HG03469 (cell line): ENCODE measurements around the gene SFT2D3.

Experiments used
- ATAC-seq: cut with Tn5 transposase; IDR thresholded peaks from one replicate; pipeline ENCODE4 v1.9.1; 2021; ENCODE audit warnings: mild to moderate bottlenecking, moderate library complexity, moderate number of reproducible peaks; ENCODE audit not compliant: unreplicated experiment

SFT2D3 gene

DNA sequence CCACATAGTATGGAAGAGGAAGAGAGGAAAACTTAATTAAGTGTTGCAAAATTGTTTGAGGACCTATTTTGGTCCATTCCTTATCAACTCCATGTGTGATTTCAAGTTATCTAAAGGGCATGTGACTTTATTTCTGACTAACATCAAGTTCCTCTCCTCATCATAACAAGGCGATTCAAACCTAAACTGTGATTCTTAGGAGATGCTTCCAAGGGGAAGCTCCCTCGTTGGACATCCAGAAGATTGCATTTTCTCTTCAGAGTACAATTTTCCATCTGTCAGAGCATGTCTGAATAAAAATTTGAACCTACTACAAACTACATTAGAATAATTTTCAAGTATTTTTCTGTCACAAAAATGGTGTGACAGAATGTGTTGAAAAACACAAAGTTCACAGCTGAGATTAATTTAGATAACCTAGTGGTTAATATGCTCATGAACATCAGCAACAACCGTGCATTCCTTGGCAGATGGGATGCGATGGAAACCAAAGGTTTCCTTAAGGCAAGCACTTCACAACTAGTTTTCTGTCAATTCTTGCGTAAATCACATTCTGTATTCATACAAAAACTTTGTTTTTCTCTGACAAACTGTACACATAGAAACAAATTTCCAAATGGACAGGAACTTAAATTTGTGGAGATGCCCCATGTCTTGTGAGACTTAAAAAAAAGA lies 4.2 kb downstream of the SFT2D3 start:
- ATAC-seq = no peak

DNA sequence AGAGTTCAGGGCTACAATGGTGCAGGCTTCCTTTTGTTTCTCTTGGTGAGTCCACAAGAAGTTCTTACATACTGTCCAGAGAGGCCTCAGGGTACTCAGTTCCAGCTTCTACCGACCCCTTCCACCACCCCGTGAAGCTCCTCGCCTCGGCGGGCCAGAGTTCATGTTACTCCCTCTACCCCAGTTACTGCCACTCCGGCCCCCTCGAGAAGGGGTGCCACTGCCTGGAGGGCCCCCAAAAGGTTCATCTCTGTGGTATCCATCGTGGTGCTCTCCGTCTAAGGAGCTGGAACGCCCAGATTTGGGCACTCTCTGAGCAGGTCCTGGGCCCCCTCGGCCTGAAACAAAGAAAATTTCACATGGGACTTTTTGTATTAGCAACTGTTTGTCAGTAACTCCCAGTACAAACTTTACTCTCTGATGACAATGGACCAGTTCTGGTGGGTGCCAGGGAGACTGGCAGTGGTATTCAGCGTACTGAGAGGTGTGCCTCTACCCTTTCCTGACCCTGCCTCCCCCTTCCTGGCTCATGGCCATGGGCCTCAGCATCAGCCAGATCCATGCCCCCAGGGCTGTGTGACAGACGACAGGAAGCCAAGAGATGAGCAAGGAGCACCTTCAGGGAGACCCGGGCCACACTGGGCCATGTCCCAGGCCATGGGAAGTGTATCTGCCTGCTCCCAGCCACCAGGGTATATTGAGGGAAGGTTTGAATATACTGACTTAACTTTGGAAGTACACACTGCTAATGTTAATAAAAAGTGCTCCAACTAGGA lies 5.1 kb downstream of the SFT2D3 start:
- no peak for ATAC-seq

DNA sequence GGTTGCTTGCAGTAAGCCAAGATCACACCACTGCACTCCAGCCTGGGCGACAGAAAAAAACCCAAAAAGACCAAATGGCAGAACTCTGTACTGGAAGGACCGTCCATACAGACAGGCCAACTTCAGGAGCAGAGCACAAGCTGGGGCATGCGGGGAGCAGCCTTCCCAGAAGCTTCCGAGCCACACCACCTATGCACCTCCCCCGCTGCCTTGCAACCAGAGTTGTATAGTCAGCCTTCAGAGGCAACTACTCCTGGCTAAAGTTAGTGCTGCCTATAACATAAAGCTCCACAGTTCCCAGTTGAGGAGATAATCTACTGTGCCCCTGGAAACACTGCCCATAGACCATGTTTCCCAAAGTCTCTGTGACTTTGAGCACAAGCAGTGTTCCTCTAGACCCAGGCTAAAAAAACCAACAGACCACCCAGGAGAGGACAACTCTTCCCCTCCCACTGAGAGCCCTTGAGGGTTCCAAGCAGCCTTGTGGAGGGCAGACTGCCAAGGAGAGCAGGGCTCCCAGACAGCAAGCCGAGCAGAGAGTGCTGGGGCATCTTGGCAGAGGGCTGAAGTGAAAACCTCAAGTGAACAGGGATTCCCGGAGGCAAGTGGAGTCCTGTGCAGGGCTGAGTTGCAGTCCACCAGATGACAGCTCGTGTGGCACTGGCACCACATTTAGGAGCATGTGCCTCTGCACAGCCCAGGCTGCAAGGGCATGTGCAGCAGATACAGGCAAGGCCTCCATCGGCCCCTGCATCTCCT lies 6.8 kb downstream of the SFT2D3 start:
- ATAC-seq = no peak

DNA sequence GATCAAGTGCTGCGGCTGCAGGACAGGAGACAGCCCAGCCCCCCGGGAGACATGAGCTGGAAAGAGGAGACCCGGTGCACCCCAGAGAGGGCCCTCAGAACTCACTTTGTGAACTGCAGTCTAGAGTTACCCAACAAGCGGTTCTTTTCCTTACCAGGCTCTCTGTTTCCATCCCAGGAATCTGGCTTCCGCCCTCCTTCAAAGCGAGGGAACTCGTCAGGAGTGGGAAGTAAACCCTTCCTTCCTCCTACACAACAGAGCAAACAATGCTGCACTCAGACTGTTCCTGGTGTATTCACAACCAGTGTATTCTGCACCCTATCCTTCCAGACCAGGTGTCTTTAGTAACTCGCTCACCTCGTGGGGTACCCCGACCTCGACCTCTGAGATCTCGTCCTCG lies 8.0 kb downstream of the SFT2D3 start:
- no peak for ATAC-seq

DNA sequence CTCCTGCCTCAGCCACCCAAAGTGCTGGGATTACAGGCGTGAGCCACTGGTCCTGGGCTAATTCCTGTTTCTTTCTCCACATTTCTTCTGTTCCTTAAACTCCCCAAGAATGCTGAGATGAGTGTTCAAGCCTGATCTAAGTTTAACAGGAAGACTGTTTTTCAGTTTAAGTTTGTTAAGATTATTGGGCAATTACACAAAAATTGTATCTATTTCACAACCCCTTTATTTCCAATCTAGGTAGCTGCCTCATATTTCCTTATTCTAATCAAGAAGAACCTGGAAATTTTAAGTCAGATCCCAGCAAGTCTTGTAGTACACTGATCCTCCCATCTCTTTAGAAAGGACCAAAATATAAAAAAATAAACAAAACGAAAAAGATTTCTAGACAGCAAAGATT lies 11.7 kb downstream of the SFT2D3 start:
- ATAC-seq = no peak

DNA sequence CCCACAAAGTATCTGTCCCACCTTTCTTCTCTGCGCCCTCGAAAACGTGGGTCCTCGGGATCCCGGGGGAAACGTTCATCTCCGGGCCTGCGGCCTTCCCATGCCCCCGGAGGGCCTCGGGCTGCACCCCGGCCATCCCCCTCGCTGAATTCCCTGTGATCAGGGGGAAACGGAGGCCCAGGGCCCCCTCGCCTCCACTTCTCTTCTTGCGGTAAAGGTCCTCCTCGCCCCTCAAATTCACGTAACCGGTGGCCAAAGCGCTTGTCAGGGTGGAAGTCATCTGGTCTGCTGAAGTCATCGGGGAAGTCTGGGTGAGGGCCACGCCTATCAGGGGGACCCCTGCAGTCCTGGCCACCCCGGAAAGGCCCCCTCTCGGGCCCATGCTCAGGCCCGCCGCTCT lies 12.3 kb downstream of the SFT2D3 start:
- no peak for ATAC-seq

DNA sequence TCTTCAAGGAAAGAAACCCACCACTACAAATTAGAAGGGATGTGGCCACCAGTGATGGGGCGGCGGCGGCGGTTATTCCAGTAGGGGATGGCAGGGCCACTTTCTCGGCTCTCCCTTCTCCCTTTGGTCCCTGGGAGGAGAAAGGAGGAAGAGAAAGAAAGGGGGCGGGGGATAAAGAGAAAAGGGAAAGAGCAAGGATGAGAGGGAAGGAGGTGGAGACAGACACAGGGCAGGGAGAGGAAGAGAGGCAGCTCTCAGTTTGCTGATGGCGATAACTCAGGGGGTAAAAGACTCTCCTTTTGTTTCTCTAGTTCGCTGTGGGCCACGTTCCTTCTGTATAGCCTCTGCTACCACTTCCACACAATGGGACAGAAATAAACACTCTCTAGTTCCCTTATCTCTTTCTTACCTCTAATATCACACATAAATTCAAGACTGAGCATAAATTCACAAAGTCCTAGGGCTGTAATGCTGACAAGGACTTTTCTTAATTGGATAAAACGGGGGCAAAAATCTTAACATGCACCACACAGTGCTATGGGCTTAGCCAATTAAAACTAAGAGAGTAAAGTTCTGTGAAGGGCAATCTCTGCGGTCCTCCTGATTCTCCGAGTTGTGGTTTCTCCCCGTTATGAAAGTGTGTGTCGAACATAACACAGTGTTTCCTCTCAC lies 14.6 kb downstream of the SFT2D3 start:
- ATAC-seq = no peak

DNA sequence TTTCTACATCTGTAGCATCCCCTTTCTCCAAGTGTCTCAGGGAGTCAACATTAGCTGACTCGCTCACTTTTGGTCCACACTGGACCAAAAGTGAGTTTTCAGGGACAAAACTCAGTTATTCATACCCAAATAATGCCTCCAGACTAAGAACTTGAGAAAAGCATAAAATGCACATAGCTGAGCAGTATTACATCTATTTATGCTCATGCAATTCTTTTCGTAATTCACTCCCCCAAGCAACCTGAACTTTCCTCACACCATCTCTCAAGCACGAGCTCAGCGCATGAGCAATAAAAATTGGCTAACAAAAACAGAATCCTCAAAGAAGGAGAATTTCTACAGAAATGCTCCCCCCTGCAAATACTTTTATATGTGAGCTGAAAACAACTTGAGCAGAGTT lies 17.0 kb downstream of the SFT2D3 start:
- no peak for ATAC-seq

DNA sequence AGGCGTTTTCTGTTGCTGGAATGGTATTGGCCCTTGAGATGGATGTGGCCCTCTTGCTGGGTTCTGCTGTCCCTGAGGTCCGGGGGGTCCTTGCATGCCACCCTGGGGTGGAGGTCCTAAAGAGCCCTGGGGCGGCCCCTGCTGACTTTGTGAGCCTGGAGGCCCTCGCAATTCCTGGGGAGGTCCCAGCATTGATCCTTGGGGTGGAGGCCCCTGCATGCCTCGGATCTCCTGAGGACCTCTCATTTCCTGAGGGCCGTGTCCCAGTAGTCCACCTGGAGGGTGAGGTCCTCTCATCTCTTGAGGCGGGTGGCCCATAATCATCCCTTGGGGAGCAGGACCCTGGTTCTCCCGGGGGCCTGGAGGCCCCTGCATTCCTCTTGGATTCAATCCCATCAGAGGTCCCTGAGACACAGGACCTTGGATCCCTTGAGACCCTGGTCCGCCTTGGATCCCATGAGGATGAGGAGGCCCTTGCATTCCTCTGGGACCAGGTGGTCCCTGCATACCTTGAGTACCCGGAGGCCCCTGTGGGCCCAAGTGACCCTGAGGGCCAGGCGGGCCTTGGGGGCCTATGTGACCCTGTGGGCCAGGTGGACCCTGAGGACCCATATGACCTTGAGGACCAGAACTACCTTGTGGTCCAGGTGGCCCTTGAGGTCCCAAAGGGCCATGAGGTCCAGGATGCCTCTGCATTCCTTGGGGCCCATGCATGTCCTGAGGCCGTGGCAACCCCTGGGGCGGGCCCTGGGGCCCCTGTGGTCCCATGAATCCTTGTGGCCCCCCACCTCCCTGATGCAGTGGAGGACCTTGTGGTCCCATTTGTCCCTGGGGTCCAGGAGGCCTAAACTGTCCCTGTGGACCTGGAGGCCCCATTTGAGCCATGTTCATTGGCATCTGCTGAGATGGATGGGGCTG lies 18.3 kb downstream of the SFT2D3 start:
- no peak for ATAC-seq

DNA sequence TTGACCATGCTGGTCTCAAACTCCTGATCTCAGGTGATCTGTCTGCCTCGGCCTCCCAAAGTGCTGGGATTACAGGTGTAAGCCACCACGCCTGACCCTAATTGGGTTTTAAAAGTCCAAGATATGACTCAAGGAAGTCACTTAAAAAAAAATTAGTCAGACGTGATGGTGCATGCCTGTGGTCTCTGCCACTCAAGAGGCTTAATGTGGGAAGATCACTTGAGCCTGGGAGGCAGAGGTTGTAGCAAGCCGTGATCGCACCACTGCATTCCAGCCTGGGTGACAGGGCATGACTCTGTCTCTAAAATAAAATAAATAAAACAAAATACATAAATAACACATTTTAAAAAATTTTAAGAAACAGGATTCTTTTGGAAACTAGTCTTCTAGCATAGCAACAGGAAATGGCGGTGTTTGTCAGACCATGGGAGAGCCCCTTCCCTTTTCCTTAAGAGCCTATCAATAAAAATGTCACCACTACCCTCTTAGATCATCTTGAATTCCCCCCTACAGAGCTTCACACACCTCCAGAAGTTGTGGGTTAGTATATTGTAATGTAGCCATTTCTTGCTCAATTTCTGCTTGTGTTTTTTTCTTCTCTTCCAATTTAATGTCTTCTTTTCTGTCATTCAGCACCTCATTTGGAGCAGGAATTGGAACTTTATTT lies 20.1 kb downstream of the SFT2D3 start:
- no peak for ATAC-seq

DNA sequence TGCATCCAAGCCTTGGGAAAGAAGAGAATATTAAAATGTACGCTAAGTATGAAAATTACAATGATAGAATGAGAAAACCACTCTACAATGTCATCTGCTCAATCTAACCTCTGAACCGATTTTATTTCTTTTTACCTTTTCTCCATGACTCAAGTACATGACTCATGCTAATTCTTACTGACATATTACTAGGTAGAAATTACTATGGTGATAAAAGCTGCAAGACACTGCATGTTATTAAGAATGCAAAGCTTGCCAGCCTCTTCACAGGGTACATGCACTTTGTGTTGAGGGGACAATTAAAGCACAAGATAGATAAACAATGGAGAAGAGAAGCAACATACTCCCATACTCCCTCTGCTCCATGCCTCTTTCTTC lies 20.7 kb downstream of the SFT2D3 start:
- no peak for ATAC-seq

DNA sequence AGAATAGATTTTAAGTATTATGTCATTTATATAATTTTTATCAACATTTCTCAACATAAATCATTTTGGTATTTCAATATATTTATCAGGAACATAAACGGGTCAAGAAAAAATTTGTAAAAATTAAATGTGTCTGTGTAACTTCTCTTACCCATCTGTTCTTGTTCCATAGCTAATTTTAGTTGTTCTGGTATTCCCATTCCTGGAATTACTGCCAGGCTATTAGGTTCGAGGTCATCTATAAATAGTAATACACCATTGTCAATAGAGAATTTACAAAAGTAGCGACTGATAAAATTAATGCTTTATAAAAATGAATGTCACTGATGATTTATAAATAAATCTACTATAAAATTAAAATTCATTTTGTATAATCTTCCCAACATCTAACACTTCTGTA lies 21.5 kb downstream of the SFT2D3 start:
- no peak for ATAC-seq

DNA sequence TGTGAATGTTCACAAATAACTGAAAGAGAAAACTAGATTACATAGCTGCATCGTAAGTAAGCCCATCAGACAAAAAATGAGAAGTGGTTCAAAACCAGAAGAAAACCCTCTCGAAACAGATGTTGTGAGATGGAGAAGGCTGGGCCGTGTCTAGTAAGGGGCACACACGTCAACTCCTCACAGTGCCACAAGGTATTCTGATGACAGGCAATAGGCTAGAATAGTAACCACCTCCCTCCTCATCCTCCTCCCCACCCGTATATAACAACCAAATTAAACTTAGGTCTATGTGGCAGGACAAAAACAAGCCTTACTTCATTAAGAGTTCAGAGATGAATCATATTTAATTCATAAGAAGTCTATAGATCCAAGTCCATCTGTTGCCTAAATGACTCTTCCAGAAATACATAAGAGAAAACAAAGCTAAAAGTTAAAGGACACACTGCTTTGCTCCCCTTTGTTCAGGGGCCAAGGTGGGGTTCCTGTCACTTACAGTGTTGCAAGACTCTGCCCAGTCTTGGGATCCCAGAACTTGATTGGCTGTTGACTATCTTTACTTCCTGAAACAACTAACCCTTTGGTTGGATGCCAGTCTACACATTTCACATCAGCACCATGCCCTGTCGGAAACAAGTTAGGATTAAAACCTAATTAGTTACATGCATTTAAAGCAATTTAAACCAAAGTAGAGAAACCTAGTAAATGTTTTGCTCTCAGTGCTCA lies 25.0 kb downstream of the SFT2D3 start:
- ATAC-seq = no peak

DNA sequence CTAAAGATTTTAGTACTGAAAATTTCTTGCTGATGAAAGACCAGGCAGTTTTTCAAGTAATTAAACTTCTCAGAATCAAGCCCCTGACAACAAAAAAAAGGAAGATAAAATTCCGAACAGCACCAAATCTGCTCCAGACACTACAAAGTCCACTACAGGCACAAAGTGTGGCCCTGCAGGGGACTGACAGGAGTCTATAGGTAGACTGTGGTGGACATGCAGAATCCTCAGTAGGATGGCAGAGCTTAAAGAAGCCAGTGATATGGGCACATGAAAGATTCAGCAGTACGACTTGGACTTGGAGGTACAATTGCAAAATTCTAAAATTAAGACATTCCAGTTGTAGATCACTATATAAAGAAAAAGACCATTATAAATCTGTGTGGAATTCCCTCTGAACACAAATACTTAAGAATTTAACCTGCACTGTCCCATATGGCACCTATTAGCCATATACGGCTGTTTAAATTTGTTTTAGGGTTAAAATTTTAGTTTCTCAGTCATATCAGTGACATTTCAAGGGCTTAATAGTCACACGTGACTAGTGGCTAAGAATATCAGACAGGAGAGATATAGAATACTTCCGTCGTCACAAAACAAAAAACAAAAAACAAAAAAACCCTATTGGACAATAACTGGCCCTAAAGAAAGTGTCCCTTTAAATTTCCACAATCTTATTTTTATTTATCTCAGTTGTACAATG lies 32.0 kb downstream of the SFT2D3 start:
- no peak for ATAC-seq

DNA sequence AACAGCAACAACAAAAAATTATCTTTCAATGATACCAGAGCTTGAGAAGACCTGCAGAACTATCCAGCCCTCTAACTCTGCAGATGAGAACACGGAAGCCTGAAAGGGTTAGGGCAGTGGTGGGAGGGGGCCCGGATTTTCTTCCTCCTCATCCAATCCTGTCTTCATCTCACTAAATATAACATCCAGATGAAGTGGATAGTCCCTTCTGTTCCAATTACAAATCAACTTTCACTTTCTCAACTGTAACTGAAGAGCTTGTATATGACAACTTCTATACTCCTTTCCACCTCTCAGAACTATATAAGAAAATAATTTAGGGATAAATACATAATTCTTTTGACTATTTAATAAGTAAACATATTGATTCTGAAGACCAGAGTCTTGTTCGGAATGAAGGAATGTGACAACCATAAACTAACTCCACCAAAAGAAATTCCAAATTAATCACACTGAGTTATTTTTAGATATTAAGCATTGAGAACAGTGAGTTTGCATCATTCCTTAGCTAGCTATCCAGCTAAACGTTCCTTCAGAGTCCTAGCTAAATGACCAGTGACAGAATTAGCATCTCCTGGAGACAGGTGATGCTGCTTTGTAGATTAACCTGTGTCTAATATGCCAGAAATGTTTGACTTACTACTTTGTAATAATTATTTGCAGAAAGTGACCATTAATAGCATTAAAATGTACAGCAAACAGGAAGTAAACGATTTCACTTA lies 32.7 kb downstream of the SFT2D3 start:
- no peak for ATAC-seq

DNA sequence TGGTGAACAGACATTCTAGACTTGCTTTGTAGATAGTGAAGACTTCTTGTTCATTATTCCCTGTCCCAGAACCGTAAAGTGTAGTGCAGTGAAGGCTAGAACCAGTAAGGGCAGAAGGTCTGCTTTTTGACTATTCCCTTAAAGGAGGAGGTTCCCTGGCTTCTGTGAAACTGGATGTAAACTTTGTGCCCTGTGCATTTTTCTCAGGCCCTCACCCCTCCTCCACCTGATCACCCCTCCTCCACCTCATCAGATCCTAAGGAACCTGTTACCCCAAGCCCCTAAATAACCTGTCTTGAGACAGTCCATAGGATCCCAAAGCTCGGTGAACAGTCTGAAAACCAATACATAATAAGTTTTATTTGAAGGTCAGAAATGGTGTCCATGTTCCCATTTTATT lies 33.7 kb downstream of the SFT2D3 start:
- no peak for ATAC-seq

DNA sequence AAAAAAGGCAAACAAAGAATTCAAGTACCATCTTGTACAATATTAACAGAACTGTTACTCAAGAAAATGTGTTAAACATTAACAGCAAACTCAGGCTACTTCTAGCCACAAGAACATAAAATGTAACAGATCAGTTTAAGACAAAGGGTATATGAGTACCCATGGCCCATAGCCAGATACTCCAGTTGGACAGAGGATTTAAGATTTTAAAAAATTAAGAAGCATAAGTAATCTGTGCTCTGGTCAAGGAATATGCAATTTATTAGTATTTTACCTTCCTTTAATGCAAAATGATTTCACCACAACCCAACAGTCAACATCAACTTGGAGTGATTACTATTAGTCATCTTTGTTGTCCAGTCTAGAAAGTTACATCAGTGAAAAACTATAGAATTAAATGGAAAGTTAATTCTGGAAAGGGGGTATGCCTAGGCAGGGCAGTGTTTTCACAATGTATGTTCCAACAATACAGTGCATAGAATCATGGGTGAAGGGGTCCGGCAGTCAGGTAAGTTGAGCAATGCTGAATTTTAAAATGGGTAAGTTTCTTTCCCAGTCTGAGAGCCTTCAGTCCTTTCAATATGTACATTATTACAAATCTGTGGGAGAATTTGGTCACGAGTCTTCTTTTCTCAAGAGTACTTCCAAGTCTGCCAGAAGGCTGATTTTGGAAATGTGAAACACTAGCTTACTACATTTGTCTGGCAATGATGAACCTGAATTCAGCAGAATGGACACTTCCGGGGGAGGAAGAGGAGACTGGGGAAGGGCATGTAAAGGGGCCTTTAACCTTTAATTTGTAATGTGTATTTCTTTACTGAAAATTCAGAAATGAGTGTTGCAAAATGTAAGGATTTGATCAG lies 34.5 kb downstream of the SFT2D3 start:
- no peak for ATAC-seq
